Measurements from ENCODE around the gene SLC43A3. TPM values are rescaled to one million over a fixed set of nuclear protein-coding genes. Genes with fewer than 3 reads are reported as not detected.
A peak's percentile ranks its signal among the peaks of the same experiment; 100 is the strongest.

The SLC43A3 gene
- polyA plus RNA-seq, 4 donors: 24.1 to 29.1 (median 26.2) TPM

DNA sequence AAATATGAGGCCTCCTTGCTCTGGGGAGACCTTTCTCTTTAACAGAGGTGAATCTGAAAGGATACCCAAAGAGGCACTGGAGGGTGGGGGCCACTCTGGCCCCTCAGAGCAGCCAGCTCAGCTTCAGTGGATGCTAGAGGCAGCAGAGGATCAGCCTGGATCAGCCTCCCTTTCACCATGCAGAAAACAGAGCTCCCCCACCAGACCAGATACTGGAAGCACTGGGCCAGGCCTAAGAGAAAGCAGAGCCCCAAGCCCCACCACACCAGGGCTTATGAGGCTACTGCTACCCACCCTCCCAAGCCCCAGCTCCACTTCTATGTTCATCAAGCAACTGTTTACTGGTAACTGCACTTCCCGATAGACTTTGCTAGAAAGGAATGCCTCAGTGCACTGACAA, 4.0 kb upstream of the SLC43A3 start:
- DNase-seq (ENCODE audit: low read depth in 4 of 4, low spot score in 3 of 4): no peak

DNA sequence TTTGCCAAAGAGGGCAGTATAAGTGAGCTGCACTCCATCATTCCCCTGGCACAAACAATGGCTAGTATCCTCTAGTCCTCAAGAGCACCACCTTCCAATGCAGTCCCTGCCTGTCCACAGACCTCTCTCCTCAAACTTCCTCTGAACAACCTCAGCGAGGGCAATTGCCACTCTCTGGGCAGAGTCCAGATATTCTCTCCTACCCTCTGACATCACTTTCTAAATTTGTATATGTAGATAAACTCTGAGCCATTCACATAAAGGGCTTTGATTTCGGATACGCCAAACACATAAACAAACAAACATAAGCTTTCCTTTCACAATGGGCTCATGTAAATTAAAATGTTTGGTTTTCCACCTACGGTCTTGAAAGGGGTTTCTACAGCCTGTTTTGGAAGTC, 3.0 kb upstream of the SLC43A3 start:
- DNase-seq (ENCODE audit: low read depth in 4 of 4, low spot score in 3 of 4): no peak

DNA sequence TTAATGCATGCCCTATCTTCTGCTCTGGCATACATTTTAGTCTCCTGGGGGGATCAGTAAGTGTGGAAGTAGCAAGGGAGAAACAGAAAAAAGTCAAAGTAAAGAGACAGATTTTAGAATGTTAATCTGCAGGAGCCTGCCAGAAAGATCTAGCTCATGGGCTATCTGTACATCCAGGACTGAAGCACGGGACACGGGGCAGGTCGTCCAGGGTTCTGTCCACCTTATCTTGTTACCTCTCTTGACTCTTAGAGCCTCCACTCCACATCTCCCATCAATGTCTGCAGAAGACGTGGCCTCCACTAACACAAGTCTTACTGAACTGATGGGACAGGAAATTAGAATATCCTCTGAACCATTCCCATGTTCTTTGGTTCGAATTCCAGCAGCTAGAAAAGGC, 1.7 kb upstream of the SLC43A3 start:
- no peak for DNase-seq (ENCODE audit: low read depth in 4 of 4, low spot score in 3 of 4)

DNA sequence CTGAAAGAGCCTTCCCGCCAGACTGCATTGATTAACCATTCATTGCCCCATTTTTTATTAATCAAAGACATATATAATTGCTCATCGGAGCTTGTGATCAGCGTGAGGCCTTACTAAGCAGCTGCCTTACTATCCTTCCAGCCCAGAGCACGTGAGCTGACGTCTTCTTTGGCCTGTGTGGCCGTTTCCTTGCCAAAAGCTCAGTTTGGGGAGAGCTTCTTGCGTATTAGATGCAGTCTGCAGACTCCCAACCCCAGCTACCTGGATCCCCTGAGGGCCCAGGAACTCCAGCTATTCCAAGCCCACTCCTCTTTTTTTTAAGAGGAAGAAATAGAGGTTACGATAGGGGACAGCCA, 784 bp upstream of the SLC43A3 start:
- no peak for DNase-seq (ENCODE audit: low read depth in 4 of 4, low spot score in 3 of 4)

DNA sequence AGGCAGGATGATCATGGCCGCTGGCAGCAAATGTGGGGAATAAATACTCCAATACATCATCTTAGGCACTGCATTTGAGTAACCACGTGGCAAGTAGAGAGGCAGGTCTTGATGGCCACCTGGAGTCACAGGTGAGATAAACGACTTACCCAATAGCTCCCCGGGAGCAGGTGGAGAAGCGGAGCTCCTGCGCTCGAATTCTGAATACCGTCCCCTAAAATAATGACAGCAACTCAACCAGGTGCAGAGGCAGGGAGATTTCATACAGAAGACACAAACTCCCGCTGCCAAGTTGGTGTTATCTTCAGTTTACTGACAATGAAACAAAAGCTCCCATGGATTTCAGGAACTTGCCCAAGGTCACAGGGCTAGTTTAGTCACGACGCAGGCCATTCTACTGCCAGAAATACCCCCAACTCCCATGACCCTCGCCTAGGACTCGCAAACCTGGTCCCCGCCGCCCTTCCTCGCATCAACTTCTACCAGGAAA, 437 bp downstream of the SLC43A3 start:
- DNase-seq (ENCODE audit: low read depth in 4 of 4, low spot score in 3 of 4): no peak

DNA sequence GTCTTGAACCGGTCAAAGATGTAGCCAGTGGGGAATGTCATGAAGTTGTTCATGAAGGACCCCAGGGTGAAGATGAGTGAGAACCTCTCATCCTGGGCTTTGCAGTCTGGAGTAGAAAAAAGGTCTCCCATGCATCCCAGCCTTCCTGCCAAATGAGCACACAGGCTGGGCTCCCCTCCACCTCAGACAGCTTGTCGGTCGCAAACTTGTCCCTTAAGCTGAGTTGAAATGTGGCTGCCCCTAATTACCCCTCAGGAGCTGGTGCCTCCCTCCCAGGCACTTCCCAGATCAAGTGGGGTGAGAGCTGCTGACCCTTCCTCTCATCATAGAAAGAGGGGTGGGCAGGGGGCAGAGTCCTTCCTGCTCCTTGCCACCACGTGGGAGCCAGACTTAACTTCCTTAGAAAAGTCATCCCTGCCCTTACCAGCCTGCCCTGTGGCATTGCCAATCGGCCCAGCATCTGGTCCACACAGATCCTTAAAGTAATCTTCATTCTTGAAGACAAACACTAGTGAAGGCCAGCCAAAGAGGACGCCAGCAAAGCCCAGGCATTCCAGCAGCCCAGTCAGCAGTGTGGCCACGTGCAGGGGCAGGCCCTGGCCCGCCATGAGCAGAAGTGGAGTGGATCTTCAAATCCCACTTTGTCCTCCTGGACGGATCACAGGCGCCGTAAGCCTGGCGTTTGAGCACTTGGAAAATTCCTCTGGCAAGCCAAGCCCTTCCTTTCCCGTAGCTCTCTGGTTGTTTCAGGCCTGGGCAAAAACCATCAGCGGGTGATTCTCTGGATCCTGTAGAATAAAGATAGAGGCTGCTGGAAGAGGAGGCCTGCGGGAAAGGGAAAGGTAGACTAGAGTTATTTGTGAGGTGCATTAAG, 1.1 kb downstream of the SLC43A3 start:
- no peak for DNase-seq (ENCODE audit: low read depth in 4 of 4, low spot score in 3 of 4)

DNA sequence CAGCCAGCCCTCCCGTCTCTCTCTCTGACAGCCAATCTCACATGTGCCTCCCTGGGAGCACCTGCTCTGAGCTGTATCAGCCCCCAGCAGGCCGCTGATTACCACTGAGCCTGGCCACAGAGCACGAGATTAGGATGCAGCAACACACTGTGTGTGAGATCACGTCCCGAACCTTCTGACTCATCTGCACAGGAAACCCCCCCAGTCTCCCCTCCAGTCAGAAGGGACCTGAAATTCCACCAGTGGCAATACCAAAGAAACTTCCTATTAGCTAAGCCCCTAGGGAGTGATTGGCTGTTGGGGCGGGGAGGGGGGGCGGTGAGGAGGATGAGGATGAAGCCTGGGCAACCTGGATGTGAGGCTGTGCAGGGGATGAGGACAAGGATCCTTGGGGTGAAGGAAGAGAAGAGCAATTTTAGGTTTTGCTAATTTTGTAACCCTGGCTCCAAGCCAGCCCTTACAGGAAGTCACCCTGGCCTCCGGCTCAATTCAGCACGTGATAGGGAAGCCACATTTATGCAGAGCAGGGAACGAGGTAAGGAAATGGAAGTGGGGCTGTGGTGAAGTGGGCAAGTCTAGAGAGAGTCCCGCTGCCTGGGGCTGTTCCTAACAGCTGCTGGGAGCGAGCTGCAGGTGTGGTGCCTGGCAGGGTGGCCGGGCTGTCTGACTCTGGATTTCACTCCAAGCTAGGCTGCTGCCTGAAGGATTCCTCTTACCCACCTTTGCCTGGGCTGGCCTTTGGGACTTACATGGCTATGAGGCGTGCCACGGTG, 1.9 kb downstream of the SLC43A3 start:
- DNase-seq (ENCODE audit: low read depth in 4 of 4, low spot score in 3 of 4): peak in 1 of 4 donors; percentile 10

DNA sequence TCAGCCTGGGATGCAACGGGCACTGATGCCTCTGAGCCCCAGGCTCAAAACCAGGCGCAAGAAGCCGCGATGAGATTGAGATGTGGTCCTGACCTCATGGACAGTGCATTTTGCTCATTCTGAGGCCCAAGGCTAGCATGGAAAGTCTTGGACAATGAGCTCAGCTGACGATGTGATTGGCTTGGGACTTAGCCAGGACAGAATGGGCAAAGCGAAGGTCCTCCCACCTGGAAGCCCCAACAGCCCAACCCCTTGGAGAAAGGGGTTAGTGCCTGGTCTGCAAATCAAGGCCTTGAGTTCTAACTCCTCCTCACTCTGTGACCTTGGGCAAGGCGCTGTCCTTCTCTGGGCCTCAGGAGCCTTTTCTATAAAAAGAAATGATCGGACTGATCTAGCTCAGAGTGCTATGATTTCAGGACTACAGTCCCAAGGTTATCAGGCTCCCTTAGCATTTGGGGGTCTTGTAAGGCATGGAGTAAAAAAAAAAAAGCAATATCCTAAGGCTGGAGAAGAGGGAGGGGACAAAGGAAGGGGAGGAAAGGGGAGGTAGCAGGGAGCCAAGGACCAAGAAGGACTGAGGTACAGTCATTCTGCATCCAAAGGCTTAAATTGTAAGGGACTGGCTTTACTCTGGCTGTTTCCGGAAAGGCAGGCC, 2.7 kb downstream of the SLC43A3 start:
- DNase-seq (ENCODE audit: low read depth in 4 of 4, low spot score in 3 of 4): no peak

DNA sequence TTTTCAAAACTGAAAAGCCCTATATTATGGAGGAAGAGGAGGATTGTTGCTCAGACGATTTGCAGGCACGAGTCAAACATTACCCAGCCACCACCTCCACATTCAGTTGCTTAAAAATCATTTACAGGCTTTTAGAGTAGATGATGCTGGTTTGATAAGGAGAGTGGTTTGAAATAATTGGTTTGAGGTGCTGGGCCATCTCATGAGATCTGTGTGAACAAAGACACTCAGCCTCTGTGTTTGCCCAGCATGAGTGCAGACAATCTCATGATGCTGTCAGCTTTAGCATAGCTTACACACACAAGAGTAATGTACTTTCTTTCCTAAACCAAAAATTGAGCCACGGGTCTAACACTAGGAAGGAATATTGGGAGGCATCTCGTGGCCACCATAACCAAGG, 4.3 kb downstream of the SLC43A3 start:
- DNase-seq (ENCODE audit: low read depth in 4 of 4, low spot score in 3 of 4): no peak

DNA sequence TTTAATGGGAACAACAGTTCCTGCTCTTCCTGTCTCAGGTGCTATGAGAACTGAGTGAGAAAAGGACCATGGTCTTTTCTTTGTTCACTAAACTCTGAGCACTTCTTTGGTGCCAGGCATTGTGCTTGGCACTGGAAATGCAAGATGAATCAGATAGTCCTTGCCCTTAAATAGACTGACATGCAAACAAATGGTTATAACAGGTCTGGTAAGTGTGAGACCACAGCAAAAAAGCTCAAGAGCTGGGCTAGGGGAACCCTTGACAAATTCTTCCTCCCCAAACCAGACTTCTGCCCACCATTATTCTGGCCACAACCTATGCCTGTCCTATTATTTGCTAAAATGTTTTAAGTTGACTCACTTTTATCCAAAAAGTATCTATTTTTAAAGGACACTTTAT, 5.1 kb downstream of the SLC43A3 start:
- DNase-seq (ENCODE audit: low read depth in 4 of 4, low spot score in 3 of 4): no peak

DNA sequence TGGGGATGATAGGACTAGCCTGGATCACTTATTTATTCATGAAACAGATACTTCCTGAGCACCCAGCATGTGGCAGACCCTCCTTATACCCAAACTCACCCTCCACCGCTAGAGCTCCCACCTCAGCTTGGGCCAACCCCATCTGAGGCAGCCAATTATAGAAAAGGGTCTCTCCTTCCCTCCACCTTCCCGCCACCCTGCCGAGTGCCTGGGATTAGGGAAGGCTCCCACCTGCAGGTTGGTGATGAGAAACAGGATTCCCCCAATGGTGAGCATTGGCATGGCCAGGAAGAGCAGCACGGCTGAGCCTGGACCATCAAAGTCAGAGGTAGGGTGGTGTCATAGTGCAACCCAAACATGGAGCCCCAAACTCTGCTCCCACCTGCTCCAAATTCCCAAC, 5.9 kb downstream of the SLC43A3 start:
- DNase-seq (ENCODE audit: low read depth in 4 of 4, low spot score in 3 of 4): no peak

DNA sequence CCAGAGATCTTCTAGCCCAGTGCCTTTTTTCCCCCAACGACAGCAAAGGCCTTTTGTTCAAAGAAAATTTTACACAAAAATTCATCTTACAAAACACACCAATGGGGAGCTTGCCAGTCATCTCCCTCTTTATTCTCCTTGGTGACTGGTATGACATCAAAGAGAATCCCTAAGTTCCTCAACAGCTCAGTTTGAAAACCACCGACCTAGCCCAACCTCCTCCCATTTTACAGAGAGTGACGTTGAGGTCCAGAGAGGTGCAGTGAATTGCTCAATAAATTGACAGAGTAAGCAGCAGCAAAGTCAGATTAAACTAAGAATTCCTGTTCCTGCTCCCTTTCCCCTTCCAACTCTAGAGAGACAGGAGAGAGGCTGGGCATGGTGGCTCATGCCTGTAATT, 7.8 kb downstream of the SLC43A3 start:
- no peak for DNase-seq (ENCODE audit: low read depth in 4 of 4, low spot score in 3 of 4)

DNA sequence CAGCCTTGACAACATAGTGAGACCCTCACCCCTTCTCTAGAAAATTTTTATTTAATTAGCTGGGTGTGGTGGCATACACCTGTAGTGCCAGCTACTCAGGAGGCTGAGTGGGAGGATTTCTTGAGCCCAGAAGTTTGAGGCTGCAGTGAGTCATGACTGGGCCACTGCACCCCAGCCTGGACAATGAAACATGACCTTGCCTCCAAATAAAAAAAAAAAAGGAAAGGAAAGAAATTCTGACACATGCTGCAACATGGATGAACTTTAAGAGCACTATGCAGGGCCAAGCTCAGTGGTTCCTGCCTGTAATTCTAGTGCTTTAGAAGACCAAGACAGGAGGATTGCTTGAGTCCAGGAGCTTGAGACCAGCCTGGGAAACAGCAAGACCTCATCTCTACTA, 8.8 kb downstream of the SLC43A3 start:
- DNase-seq (ENCODE audit: low read depth in 4 of 4, low spot score in 3 of 4): no peak

DNA sequence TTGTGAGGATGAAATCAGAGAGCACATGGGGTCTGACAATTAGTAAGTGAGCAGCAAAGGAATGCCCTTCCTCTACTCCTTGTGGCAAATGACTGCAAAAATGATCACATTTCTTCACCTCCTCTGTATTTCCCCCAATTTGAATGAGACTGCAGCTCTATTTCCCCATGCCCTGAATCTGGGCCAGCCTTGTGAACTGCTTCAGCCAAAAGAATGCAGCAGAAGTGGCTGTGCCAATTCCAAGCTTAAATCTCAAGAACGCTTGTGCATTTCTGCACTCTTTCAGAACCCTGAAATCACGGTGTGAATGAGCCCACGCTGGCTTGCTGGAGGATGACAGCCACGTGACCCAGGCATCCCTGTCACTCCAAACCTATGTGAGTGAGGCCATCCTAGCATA, 9.9 kb downstream of the SLC43A3 start:
- DNase-seq (ENCODE audit: low read depth in 4 of 4, low spot score in 3 of 4): no peak

DNA sequence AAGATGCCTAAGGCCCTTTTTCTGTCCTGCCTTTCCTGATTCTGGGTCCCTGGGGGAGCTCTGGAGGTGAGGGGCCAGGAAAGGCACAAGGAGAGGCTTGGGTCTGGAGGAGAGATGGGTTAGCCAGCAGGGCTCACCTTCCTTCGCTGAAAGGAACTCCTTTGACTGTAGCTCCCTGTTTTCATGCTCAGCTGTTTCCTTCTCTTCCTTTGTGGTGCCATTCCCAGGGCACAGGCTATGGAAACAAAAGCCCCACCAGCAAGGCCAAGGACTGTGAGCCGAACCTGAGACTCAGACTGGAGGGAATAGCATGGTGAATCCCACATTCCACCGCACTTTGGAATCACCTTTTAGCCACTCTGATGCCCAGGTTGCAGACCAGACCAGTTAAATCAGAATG, 10.5 kb downstream of the SLC43A3 start:
- no peak for DNase-seq (ENCODE audit: low read depth in 4 of 4, low spot score in 3 of 4)

DNA sequence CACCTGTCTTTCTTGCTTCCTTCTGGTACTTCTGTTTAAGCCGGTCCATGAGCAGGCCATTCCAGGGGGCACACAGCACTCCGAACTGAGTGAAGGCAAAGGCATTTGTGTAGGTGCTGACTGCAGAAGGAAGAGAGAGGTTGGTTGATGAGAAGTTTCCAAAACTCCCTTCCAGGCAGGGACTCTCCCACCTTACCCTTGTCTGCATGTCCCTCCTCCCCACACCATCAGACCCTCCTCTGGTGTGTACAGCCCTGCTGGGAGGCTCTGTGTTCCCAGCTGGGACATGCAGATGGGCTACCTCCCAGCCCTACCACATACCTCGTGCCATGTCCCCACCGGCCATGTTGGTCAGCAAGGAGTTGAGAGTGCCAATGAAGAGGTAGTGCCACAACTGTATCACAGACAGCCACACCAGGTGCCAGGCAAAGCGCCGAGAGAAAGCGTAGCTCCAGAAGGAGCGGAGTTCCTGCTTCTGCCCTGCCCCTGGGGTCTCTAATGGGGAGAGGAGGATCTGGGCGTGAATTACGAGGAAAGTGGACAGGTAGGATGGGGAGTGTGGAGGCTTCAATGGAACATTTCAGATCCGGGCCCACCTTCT, 12.2 kb downstream of the SLC43A3 start:
- DNase-seq (ENCODE audit: low read depth in 4 of 4, low spot score in 3 of 4): no peak

DNA sequence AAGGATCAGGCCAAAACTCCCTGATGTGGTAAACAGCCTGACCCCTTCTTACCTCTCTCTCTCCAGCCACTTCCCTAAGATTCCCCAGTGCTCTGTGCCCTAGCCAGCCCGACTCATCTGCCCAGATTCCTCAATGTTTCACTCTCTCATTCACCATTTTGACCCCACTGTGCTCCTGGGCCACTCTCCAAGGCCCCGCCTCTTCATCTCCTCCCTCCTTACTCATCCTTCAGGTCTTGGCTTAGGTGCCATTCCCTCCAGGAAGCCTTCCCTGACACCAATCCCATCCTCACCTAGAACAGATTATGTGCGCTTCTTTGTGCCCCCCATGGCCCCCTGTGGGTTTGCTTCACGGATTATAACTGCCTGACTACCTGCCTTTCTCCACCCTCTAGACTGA, 13.2 kb downstream of the SLC43A3 start:
- no peak for DNase-seq (ENCODE audit: low read depth in 4 of 4, low spot score in 3 of 4)

DNA sequence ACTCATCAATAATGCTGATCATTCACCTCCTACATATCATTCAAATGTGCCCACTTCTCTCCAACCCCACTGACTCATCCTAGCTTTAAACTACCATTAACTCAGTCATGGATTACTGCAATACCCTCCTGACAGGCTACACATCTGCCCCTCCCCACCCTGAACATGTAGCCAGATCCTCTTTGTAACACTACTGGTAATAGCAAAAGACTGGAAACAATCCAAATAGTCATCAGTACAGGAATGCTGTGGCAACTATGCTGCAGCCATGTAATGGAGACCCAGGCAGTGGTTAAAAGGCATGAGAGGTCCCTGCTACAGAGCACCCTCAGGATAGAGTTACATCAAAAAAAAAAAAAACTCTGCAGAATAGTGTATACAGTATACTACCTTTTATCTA, 16.6 kb downstream of the SLC43A3 start:
- no peak for DNase-seq (ENCODE audit: low read depth in 4 of 4, low spot score in 3 of 4)

DNA sequence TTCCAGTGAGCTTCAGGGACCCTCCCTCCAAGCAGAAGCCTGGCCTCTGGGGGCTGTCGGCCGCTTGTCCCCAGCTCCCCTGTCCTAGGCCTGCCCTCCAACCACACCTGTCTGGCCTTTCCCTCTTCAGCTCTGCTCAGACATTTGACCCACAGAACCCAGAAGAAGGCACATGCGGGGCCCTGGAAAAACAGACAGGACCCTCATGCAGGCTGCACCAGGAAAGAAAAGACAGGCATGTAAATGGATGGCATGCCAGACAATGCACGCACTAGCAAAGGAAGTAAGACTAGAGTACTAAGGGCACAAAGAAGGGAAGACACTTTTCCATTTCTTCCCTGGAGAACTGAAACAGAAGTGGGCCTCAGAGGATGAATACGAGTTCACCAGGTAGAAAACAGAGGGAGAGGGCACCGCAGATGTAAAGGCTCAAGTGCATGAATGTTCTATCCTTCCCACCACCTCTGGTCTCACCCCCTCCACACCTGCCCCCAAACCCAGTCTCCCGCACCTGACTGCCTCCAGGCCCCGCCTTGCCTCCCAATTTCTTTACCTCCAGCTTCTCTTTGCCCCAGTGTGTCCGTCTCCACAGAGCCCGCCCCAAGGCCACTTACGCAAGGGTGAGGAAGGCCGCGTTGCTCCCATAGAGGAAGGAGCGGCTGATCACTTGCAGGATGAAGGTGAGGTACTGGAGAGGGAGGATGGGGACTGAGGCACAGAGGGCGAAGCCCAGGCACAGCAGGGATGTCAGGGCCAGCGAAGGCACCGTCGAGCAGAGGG, 17.4 kb downstream of the SLC43A3 start:
- DNase-seq (ENCODE audit: low read depth in 4 of 4, low spot score in 3 of 4): no peak

DNA sequence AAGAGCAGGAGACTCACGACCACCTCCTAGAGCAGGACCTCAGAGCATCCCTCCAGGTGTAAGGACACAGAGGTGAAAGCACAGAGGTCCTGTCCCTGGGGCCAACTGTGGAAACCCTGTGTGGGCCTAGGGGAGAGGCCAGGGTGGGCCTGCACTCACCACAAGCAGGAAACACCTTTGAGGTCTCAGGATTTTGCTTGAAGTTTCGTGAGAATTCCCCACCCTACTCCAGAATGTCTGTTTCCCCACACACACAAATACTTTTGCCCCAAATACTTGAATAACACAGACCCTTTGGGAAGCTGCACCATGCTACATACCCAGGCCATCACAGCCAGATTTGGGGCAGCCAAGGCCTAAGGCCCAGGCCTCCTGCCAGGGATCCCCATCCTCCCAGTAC, 18.1 kb downstream of the SLC43A3 start:
- no peak for DNase-seq (ENCODE audit: low read depth in 4 of 4, low spot score in 3 of 4)
